Measurements from ENCODE around the gene MYCN.
"Not testable (repeated sequence)": the region's sequence is repeated elsewhere in the genome, so short reads cannot be mapped to it uniquely, and the experiment has no call there.

MYCN gene

DNA sequence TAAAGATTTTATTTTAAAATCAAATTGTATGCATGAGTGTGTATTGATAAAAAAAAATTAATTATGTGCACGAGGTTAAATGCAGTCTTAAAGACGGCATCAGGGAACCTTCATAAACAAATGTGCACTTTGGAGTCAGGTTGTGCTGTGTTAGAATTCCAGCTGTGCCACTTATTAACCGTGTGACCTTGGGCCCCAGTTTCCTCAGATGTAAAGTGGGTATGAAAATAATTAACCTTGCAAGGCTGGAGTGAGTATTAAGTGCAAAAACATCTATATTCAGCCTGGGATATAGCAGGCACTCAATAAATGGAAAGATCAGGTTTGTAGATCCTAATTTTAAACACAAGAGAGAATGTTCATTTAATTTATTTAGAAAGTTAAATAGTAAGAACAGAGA, 14.5 kb upstream of the MYCN start:
- Histone ChIP-seq H2AFZ (no peak overlapping the region), H3K4me3 (ENCODE audit: low read depth, low read length) (no peak overlapping the region), H3K79me2 (no peaks in the 10 kb centered on the region), H3K36me3 (ENCODE audit: control insufficient read depth, insufficient read depth, low read length) (no peaks in the 10 kb centered on the region), H3K9me3 (ENCODE audit: control insufficient read depth, low read length) (no peaks in the 10 kb centered on the region), H3K27me3 (ENCODE audit: control insufficient read depth, insufficient read depth, low read length) (no peaks in the 10 kb centered on the region), H3K4me1 (no peaks in the 10 kb centered on the region), H3K9ac (no peak overlapping the region), H3K4me2 (ENCODE audit: low read length) (no peak overlapping the region), H3K27ac (no peak overlapping the region)
- TF ChIP-seq, protein P1, sequence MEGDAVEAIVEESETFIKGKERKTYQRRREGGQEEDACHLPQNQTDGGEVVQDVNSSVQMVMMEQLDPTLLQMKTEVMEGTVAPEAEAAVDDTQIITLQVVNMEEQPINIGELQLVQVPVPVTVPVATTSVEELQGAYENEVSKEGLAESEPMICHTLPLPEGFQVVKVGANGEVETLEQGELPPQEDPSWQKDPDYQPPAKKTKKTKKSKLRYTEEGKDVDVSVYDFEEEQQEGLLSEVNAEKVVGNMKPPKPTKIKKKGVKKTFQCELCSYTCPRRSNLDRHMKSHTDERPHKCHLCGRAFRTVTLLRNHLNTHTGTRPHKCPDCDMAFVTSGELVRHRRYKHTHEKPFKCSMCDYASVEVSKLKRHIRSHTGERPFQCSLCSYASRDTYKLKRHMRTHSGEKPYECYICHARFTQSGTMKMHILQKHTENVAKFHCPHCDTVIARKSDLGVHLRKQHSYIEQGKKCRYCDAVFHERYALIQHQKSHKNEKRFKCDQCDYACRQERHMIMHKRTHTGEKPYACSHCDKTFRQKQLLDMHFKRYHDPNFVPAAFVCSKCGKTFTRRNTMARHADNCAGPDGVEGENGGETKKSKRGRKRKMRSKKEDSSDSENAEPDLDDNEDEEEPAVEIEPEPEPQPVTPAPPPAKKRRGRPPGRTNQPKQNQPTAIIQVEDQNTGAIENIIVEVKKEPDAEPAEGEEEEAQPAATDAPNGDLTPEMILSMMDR (IDR thresholded peaks at IDR 0.05): no peak

- H3K79me2 ChIP-seq: no peaks in the 10 kb centered on the region
- no peak overlapping the region for H2AFZ ChIP-seq
- no peak overlapping the region for H3K4me3 ChIP-seq (ENCODE audit: low read depth, low read length)
- no peaks in the 10 kb centered on the region for H3K9me3 ChIP-seq (ENCODE audit: control insufficient read depth, low read length)
- no peak overlapping the region for H3K9ac ChIP-seq
- H3K4me2 ChIP-seq (ENCODE audit: low read length): no peak overlapping the region
- TF ChIP-seq, protein P1 (IDR thresholded peaks at IDR 0.05): no peak
- H3K27ac ChIP-seq: no peak overlapping the region
- H3K4me1 ChIP-seq: no peaks in the 10 kb centered on the region
- H3K27me3 ChIP-seq (ENCODE audit: control insufficient read depth, insufficient read depth, low read length): no peaks in the 10 kb centered on the region
- no peaks in the 10 kb centered on the region for H3K36me3 ChIP-seq (ENCODE audit: control insufficient read depth, insufficient read depth, low read length)
These were observed 14.1 kb upstream of the MYCN start for GRCh38 chr2:15926252-15926651.

DNA sequence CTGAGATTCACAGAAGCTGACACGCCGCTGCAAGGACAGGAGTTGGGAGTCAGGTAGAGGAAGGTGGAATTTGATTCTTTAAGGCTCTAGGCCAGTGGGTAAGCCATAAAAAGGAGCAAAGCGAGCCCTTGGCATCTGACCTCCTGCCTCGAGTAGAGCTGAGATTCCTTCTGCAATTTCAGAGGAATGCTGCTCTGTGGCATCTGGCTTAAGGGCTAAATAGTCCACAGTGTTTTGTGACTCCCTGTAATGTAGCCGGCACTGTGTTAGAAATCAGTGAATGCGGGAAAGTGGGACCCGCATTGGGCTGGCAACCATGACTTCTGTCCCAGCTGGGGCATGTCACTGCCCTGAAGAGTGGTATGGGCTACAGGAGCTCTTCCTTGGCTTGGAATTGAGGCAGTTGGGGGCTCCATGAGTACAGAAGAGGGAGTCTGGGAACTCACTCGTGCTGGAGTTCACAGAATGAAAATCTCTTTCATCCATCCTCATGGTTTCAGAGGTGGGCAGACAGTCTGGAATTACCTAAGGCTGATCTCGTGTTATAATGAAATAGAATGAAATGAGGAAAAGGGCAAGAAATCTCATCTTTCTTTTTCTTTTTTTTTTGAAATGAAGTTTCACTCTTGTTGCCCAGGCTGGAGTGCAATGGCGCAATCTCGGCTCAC, 12.7 kb upstream of the MYCN start:
- Histone ChIP-seq H3K27ac (no peak overlapping the region), H3K4me3 (ENCODE audit: low read depth, low read length) (no peak overlapping the region), H3K9me3 (ENCODE audit: control insufficient read depth, low read length) (no peaks in the 10 kb centered on the region), H3K9ac (no peak overlapping the region), H3K36me3 (ENCODE audit: control insufficient read depth, insufficient read depth, low read length) (no peaks in the 10 kb centered on the region), H3K79me2 (no peaks in the 10 kb centered on the region), H3K4me1 (no peaks in the 10 kb centered on the region), H2AFZ (no peak overlapping the region), H3K4me2 (ENCODE audit: low read length) (no peak overlapping the region), H3K27me3 (ENCODE audit: control insufficient read depth, insufficient read depth, low read length) (no peaks in the 10 kb centered on the region)
- TF ChIP-seq, protein P1 (IDR thresholded peaks at IDR 0.05): no peak

- not testable (repeated sequence) for H3K4me1 ChIP-seq; H3K9me3 ChIP-seq (ENCODE audit: control insufficient read depth, low read length); H3K9ac ChIP-seq; H3K27ac ChIP-seq; H3K79me2 ChIP-seq; H3K27me3 ChIP-seq (ENCODE audit: control insufficient read depth, insufficient read depth, low read length); H2AFZ ChIP-seq; H3K36me3 ChIP-seq (ENCODE audit: control insufficient read depth, insufficient read depth, low read length); H3K4me2 ChIP-seq (ENCODE audit: low read length); H3K4me3 ChIP-seq (ENCODE audit: low read depth, low read length)
These were observed 11.3 kb upstream of the MYCN start for GRCh38 chr2:15929008-15929407.

GRCh38 chr2:15929861-15930260, 10.5 kb upstream of the MYCN start:
- H3K4me2 ChIP-seq (ENCODE audit: low read length): no peak overlapping the region
- no peak overlapping the region for H3K4me3 ChIP-seq (ENCODE audit: low read depth, low read length)
- H3K36me3 ChIP-seq (ENCODE audit: control insufficient read depth, insufficient read depth, low read length): no peaks in the 10 kb centered on the region
- no peak overlapping the region for H2AFZ ChIP-seq
- H3K9me3 ChIP-seq (ENCODE audit: control insufficient read depth, low read length): no peaks in the 10 kb centered on the region
- H3K27ac ChIP-seq: no peak overlapping the region
- H3K4me1 ChIP-seq: no peaks in the 10 kb centered on the region
- no peaks in the 10 kb centered on the region for H3K79me2 ChIP-seq
- TF ChIP-seq, protein P1 (IDR thresholded peaks at IDR 0.05): no peak
- H3K9ac ChIP-seq: no peak overlapping the region
- no peaks in the 10 kb centered on the region for H3K27me3 ChIP-seq (ENCODE audit: control insufficient read depth, insufficient read depth, low read length)

All from parathyroid adenoma (tissue), 2 donors.